RPMI8226 (cell line): ENCODE measurements around the gene MRPS22.
"Not testable (repeated sequence)": the region's sequence is repeated elsewhere in the genome, so short reads cannot be mapped to it uniquely, and the experiment has no call there.

ENCODE experiments used
- DNase-seq: peaks from one replicate; pipeline ENCODE4 v3.0.0-alpha.2; 2015

The MRPS22 gene

DNA sequence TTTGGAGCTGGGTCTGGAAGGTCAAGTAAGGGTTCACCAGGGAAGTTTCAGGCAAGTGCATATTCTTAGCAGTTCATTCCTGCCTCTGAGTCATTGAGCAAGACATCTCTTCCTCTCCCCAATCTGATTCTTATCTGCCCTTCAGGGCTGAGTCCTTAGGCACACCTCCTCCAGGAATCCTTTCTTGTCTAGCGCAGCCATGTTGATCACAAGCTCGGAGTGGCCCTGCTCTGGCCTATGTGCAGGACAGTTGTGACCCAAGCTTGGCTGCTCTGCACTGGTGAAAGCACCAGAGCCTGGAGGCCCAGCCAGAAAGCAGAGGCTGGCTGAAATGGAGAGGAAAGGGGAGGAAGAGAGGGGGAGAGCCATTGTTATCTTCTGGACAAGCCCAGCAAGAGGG, 30.9 kb upstream of the MRPS22 start:
- no peak for DNase-seq

DNA sequence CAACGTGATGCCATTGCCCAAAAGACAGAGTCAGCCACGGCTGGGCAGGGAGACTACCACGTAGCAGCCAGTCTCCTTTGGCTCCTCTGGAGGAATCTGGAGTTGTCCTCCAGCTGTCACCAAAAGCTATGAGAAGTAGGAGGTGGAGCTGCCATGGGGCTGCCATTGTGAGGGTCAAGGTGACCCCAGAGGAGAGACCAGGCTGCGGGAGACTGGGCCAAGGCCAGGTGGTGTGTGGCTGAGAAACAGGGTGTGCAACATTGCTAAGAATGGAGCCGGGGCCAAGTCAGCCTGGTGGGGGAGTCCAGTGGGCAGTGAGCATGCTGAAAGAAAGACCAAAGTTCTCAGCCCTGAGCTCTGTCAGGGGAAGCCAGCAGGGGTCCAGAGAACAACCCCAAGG, 29.9 kb upstream of the MRPS22 start:
- no peak for DNase-seq

- no peak for DNase-seq
These were observed 26.6 kb upstream of the MRPS22 start for GRCh38 chr3:139317215-139317614.

DNA sequence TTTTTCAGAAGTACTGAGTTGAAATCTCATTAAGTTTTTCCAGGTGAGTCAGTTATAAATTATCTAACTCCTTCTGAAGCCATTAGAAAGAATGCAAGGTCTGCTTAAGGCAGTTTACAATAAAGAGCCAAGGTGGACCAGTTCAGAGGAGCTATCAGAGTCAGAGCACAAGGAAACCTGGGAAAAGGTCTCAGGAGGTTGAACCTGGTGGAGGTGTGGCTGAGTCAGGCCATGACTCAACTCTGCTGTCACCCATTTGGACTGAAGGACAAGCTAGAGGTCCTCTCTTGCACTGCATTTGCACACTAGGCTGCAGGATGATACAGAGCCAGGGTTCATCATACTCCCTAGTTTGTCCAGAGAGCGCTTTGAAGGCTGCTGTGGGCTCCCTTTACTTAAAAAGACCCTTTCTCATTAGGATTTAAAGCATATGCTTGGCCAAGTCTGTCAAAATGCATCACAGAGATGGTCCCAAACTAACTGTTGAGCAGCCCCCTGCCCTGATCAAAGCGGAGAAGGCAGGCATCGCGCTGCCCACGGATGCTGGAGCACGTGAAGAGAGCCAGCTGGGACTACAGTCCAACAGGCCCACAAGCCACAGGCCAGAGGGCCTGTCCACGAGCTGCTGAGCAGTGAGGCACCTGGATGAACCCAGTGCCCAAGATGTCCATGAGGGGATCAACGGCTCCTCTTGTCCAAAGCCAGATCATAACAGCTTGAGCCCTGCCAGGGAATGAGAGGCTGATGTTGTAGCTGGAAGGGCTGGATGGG, 26.0 kb upstream of the MRPS22 start:
- DNase-seq: no peak

DNA sequence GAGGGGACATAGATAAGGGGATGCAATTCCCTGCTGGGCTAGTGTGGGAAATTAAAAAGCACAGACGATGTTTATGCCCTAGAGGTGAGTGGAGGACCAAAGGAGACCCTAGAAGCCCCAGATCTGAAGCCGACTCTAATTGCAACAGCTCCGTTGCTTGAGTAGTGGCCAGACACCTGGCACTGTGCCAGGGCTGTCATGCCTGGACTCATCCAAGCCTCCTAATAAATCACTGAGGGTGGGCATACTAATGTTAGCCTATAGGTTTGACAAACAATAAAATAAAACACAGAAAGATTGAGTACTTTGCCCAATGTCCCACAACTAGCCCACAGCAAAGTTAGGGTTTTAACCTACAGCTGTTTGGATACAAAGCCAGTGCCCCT, 25.4 kb upstream of the MRPS22 start:
- no peak for DNase-seq

DNA sequence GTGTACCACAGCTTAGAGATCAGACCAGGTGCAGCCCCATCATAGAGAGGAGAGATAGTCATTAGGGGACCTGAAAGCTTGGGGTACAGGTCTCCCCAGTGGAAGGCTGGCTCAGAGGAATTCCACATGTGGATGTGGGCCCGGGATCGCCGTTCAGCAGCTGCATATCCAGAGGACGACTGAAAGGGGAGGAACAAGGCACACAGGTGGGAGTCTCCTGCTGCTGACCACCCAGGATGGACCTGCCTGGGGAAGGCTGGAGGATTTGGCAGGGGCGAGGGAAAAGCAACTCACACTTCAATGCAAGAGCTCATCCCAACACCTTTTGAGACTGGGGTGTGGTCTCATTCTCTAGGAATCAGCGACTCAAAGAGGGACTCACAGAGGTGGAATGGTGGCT, 25.0 kb upstream of the MRPS22 start:
- no peak for DNase-seq

DNA sequence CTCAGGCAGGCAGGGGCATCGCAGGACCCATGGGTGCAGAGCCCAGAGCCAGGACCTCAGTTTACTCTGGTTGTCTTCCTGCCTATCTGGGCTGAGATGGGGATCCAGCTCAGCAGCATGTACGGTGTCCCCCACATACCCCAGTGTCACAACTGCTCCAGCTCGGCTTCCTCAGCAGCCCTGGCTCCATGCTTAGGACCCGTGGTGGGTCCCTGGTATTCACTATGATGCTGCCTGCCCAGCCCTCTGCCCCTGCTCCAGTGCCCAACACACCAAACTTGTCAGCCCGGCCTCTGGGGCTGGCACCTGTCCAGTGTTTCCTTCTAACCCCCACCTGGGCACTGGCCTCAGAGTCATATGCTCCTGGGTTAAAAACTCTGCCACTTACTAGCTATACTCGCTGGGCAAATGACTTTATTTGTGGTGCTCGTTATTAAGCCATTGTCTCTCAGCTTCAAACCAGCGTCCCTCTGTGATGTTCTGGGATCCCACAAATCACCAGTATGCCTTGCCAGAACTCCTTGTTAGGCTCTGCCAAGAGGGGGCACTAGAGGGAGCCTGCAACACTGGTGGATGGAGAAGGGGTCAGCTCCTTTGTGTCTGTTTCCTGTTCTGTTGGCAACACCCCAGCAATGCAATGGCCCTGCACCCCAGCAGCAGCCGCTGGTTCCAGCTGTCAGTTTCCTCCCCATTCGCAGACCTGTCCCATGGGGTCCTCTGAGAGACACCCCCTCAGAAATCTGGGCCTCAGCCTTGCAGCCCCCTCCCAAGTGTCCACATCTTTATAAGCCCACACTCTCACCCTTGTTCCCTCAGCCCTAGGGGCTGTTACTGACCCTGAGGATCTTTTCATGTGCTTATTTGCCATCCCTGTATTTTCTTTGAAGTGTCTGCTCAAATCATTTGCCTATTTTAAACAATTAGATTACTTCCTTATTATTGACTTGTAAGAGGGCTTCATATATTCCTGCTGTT, 24.1 kb upstream of the MRPS22 start:
- DNase-seq: peak; percentile 41

DNA sequence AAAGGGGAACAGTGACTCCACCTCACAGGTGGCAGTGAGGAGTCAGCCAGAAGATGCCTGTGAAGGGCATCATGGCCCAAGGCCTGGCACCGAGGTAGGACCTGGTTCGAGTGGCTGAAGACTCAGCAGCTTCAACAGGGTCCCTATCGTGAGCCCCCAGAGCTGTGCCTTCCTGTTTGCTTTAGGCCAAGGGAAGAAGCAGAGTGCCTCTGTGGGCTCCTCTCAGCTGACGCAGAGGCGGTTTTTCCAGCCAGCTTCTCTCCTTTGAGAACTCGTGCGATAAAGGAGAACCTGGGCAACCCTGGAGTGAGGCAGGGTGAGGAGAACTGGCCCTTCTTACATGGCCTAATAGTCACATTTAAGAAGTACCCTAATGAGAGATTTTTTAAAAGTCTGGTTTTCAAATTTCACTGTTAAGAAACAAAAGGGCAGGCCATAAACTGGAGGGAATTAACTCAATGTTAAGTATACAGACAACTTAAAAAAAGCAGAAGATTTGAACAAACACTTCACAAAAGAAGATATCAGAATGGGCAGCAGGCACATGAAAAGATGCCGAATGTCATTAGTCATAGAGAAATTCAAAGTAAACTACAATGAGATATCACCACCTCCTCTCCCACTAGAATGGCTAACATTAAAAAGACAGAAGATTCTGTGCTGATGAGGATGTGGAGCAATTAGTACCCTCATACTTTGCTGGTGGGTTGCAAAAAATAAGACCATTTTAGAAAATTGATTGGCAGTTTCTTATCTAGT, 23.1 kb upstream of the MRPS22 start:
- DNase-seq: no peak

DNA sequence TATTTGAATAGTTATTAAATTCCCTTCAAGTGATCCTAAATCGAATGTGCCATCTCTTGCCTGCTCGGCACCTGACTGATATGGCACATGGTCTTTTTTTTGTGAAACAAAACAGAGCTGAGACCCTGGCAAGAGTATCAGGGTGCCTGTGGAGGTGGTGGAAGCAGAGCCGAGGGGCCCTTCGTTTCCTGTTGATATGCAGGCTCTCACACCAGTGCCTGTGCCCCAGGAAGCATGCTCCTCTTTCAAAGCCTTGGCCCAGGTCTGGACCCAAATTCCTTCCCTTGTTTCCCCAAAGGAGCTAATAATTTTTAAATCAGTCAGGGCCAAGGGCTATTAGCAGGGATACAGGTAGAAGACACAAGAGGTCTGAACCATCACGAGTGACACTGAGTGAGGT, 21.5 kb upstream of the MRPS22 start:
- DNase-seq: no peak

GRCh38 chr3:139323146-139323545, 20.7 kb upstream of the MRPS22 start:
- DNase-seq: no peak

DNA sequence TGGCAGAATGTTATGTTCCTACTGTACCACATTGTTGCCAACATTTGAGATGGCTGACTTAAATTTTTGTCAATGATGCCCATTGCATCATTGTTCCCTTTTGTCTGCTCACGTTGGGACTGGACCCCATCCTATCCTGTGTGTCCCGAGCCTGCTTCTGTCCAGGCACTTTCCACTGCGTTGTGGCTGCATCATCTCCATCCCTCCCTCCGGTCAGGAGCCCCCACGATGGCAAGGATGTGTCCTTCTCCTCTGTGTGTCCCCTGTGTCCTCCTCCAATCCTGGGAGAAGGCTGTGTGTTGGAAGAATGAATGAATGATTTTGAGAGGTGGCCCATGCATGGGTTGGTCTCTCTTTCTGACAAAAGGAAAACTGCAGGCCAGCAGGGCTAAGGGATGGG, 19.4 kb upstream of the MRPS22 start:
- DNase-seq: no peak

GRCh38 chr3:139325551-139325950, 18.3 kb upstream of the MRPS22 start:
- no peak for DNase-seq

DNA sequence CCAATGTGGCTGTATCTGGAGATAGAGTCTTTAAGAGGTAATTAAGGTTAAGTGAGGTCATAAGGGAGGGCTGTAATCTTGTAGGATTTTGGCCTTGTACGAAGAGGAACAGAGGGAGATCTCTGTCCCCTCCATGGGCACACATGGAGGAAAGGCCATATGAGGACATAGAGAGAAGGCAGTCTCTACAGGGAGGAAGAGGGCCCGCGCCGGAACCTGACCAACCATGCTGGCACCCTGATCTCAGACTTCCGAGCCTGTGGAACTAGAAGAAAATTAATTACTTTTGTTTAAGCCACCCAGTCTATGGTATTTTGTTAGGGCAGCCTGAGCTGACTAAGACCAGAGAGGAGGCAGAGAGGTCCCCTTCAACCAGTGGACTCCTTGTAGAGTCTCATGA, 17.7 kb upstream of the MRPS22 start:
- DNase-seq: no peak

DNA sequence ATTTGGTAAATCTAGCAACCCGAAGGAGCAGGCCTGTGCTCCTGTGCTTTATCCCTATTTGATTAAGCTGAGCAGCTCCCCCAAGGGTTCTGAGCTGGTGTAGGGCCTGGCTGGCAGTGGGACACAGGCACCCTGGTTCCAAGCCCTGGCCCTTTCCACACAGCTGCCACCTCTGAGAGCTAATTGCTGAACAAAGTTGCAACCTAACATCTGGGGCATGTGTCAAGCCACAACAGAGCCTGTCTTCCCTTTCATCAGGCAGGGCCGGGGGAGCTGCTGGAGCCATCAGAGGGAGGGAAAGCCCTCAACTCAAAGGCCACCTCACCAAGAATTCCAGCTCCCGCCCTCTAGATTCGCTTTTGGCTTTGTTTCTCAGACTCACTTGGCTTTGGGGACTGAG, 17.1 kb upstream of the MRPS22 start:
- DNase-seq: no peak

DNA sequence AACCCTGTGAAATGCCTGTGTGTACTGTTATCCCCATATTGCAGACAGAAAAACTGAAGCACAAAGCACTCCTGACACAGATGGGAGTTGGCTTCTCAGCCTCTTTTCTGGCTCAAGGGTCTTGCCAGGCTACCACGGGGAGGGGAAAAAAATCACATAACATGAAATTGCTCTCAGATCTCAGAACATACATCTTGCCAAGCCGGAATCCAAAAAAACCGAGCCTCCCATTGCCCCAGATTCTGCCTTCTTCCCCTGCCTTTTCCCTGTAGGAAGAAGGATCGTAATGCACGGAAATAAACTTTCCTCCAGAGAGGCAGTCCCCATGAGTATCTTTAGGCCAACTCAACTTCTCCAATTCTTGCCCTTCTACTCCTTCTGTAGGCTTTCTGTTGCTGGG, 16.6 kb upstream of the MRPS22 start:
- no peak for DNase-seq

DNA sequence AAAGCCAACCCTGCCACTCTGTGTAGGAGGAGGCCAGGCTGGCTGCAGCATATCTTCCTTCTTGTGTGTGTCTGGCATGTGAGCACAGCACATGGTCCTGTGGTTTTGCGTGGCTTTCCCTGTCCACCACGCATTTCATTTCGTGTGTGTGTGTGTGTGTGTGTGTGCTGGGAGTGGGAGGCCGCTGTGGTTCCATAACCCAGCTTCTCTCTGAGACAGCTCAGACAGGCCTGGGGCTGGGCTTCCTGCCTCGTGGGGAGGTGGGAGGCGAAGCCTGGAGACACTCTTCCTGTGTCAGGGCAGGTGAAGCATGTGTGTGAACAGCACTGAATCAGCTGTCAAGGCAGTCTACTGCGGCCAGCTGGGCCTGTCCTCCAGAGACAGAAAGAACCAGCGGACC, 16.0 kb upstream of the MRPS22 start:
- no peak for DNase-seq

- no peak for DNase-seq
These were observed 15.5 kb upstream of the MRPS22 start for GRCh38 chr3:139328356-139328755.

DNA sequence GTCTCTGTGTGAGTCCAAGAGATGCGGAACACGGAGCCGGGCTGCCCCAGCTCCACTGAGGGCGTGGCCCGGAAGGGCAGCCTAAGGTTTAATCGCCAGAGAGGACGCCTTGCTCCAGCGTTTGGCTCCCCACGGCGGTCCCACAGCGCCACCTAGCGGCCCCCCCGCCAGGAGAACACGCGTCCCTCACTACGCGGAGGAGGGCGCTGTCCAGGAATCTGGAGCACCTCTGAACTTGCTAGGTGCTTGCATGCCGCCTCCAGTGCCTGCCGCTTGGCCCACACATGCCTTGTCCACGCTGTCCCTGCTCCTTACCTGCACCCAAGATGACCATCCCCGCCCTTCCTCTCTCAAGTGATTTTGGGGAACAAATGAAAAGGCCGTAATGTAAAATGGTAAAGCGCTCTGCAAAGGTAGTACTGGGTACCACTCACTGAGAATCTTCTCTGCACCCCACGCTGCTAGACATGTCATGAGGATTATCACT, 14.4 kb upstream of the MRPS22 start:
- peak; percentile 90 for DNase-seq

DNA sequence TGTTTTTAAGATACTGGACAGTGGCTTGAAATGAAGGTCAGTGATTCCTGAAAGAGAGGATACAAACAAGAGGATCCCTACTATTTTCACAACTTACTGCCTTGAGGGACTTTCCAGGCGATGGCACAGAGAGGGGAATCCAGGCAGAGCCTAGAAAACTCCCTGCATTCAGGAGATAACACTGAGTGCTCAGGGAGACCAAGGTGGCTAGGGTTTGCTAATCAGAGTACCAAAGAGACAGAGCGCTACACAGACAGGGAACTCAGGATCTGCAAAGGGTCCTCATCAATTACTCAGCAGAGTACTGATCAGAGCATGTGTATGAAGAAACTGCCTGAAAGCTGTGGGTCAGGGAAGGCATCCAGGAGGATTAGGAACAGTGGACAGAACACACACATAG, 11.7 kb upstream of the MRPS22 start:
- DNase-seq: no peak

GRCh38 chr3:139334675-139335074, 9.1 kb upstream of the MRPS22 start:
- DNase-seq: not testable (repeated sequence)

DNA sequence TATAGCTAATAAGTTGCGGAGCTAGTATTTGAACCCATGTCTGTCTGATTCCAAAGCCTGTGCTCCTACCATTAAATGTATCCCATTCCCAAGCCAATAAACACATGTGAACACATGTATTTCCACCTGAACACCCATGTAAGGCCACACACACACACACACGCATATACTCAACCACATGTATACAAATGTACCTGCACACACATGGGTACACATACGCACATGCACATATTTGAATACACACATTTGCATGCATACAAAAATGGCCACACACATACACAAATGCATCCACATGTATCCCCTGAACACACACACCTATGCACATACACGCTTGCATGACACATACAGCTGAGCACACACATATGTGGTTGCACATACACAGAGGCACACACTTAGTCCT, 5.4 kb upstream of the MRPS22 start:
- no peak for DNase-seq

DNA sequence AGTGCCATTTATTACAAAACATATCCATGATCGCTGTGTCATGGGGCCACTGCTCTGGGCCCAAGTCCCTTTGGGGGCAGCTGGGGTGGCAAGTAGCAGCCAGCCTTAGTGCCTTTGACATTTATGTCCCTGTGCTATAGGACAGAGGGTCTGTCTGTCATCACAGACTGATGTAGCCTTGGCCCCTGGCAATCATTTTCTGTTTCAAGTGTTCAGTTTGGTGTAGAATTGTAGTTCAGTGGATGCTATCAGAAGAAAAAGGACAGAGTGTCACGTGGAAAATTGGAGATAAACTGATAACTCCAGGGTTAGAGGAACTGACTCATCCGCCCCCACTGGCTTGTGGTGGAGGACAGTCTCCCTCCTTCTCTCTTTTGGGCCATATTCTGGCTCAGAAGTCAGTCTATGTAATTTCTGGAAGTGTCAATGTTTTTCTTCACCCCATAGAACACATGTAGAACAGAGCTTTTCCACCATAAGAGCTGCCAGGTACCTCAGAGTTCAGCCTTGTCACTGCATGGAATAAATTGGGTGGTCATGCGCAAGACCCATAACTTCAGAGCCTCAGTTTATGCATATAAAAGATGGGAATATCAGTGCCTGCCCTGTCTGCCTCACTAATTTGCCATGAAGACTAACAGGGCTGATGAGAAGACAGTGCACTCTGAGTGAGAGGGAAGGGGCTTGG, 4.5 kb upstream of the MRPS22 start:
- DNase-seq: no peak

DNA sequence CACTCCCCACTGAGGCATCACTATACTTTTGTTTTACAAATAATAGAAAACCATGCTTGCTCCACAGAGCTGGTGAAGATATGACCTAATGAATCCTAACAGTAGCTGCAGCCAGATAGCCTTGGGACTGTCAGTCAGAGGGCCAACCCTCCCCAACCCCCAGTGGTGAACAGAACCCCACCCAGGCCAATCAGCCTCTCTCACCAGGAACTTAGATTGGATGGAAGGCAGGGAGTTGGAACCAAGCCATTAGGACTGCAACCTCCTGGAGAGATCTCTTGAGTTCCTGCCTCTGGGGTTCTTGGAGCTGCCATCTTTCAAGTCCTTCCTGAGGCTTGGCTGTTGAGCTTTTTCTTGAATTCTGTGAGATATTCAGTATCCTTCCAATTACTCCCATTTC, 3.0 kb upstream of the MRPS22 start:
- DNase-seq: no peak
